HEK293 (cell line): ENCODE results near the gene GNPTAB.

Source experiments
- CTCF ChIA-PET: fragments of 350-600 bp; formaldehyde crosslinking; extraction: SDS; loops from one replicate; lab custom pipeline; 2021; ENCODE audit warnings: antibody characterized with exemption; lab: Yijun Ruan, JAX
- POLR2A ChIA-PET: fragments of 300-600 bp; formaldehyde crosslinking; extraction: SDS; loops from one replicate; lab custom pipeline; 2020; ENCODE audit warnings: antibody characterized with exemption, inconsistent platforms; lab: Yijun Ruan, JAX
- H3K27ac ChIP-seq: fragments of 200-500 bp; sonication (Bioruptor generic); 2 replicates; pipeline ENCODE4 v1.5.1; 2014; ENCODE audit warnings: low read depth, low read length, control low read depth, inconsistent platforms; ENCODE audit errors: extremely low read depth
- H3K36me3 ChIP-seq, 2 experiments: fragments of 200-500 bp in 1 of 2; sonication (Bioruptor generic) in 1 of 2; 1 replicate in 1 of 2; 2 replicates in 1 of 2; pipeline ENCODE4 v1.5.1; 2014 to 2017; ENCODE audit warnings: inconsistent platforms in 2 of 2, low read length in 2 of 2; ENCODE audit not compliant: control insufficient read depth in 2 of 2, insufficient read depth in 1 of 2
- H3K4me1 ChIP-seq: fragments of 200-500 bp; sonication (Bioruptor generic); 2 replicates; pipeline ENCODE4 v1.5.1; 2014; ENCODE audit warnings: mild to moderate bottlenecking, low read length, inconsistent platforms; ENCODE audit not compliant: control insufficient read depth, insufficient read depth
- H3K4me3 ChIP-seq: 2 replicates; pipeline ENCODE4 v1.5.1; 2011; ENCODE audit warnings: low read depth, mild to moderate bottlenecking, control low read depth, low read length, moderate library complexity
- H3K9me3 ChIP-seq: fragments of 200-500 bp; sonication (Bioruptor generic); 2 replicates; pipeline ENCODE4 v1.5.1; 2014; ENCODE audit warnings: low read depth, low read length, inconsistent platforms; ENCODE audit not compliant: control insufficient read depth, insufficient read depth
- FEZF1 ChIP-seq: fragments of 450-650 bp; formaldehyde crosslinking; IDR thresholded peaks from 2 replicates; pipeline ENCODE4 v1.5.1; 2016; ENCODE audit warnings: missing biosample characterization, missing genetic modification characterization
- HOXA7 ChIP-seq: sonication (generic); formaldehyde crosslinking; IDR thresholded peaks from 2 replicates; pipeline ENCODE4 v1.8.1; 2022; ENCODE audit warnings: missing genetic modification reagents, borderline replicate concordance
- MYNN ChIP-seq: fragments of 450-650 bp; formaldehyde crosslinking; IDR thresholded peaks from 2 replicates; pipeline ENCODE4 v1.5.1; 2016; ENCODE audit warnings: missing biosample characterization, missing genetic modification characterization, borderline replicate concordance
- SCRT1 ChIP-seq: fragments of 450-650 bp; formaldehyde crosslinking; IDR thresholded peaks from 2 replicates; pipeline ENCODE4 v1.5.1; 2016; ENCODE audit warnings: missing biosample characterization, missing genetic modification characterization, borderline replicate concordance
- YY1 ChIP-seq: fragments of 450-650 bp; formaldehyde crosslinking; IDR thresholded peaks from 2 replicates; pipeline ENCODE4 v1.5.1; 2018; ENCODE audit warnings: missing biosample characterization, missing genetic modification characterization
- ZBTB26 ChIP-seq: fragments of 450-650 bp; formaldehyde crosslinking; optimal IDR thresholded peaks from 2 replicates; pipeline ENCODE3; 2016; ENCODE audit warnings: missing biosample characterization, mild to moderate bottlenecking, missing genetic modification characterization
- ZNF175 ChIP-seq: fragments of 450-650 bp; formaldehyde crosslinking; IDR thresholded peaks from 2 replicates; pipeline ENCODE4 v1.5.1; 2016; ENCODE audit warnings: missing biosample characterization, missing genetic modification characterization
- ZNF280D ChIP-seq: fragments of 450-650 bp; formaldehyde crosslinking; IDR thresholded peaks from 2 replicates; pipeline ENCODE4 v1.5.1; 2016; ENCODE audit warnings: missing biosample characterization, missing genetic modification characterization
- ZNF398 ChIP-seq: fragments of 450-650 bp; formaldehyde crosslinking; IDR thresholded peaks from 2 replicates; pipeline ENCODE4 v1.5.1; 2017; ENCODE audit warnings: missing biosample characterization, missing genetic modification characterization
- ZNF423 ChIP-seq: fragments of 450-650 bp; formaldehyde crosslinking; IDR thresholded peaks from 2 replicates; pipeline ENCODE4 v1.5.1; 2016; ENCODE audit warnings: missing biosample characterization, missing genetic modification characterization
- ZNF518A ChIP-seq: fragments of 450-650 bp; formaldehyde crosslinking; conservative IDR thresholded peaks from 2 replicates; pipeline ENCODE4 v1.5.1; 2016; ENCODE audit warnings: low read depth, missing biosample characterization, missing genetic modification characterization
- ZNF529 ChIP-seq: fragments of 450-650 bp; formaldehyde crosslinking; IDR thresholded peaks from 2 replicates; pipeline ENCODE4 v1.5.1; 2017; ENCODE audit warnings: missing genetic modification characterization, missing biosample characterization; ENCODE audit not compliant: insufficient replicate concordance
- ZNF585B ChIP-seq: fragments of 450-650 bp; formaldehyde crosslinking; IDR thresholded peaks from 2 replicates; pipeline ENCODE4 v1.5.1; 2016; ENCODE audit warnings: missing biosample characterization, missing genetic modification characterization
- ZXDB ChIP-seq: fragments of 450-650 bp; formaldehyde crosslinking; IDR thresholded peaks from 2 replicates; pipeline ENCODE4 v1.5.1; 2016; ENCODE audit warnings: missing biosample characterization, missing genetic modification characterization

Gene GNPTAB

GRCh38 chr12:101719566-101719965, 111.2 kb downstream of the GNPTAB start:
- ChIA-PET POLR2A (no interaction called here), CTCF (interaction anchor here (0.6 kb wide), 1 partner anchor 120 kb away, joined by 3 read pairs; no protein-coding TSS in a partner anchor)
- H3K27ac ChIP-seq, result no peak overlapping the region
- H3K4me3 ChIP-seq, result no peak overlapping the region
- H3K9me3 ChIP-seq, result no peaks in the 10 kb centered on the region
- 0 out of 2 replicates have a peak, but pooled peaks cover 2% of the 10 kb centered on the region for H3K4me1 ChIP-seq
- TF ChIP-seq ZBTB26 (tag by site-specific recombination) (no peak), MYNN (tag by site-specific recombination) (no peak), ZNF398 (tag by site-specific recombination) (no peak), ZNF529 (tag by site-specific recombination) (no peak), ZXDB (tag by site-specific recombination) (no peak), ZNF175 (tag by site-specific recombination) (no peak), HOXA7 (CRISPR knock-in tag) (no peak), FEZF1 (tag by site-specific recombination) (no peak), ZNF585B (tag by site-specific recombination) (no peak), ZNF518A (tag by site-specific recombination) (no peak), ZNF423 (tag by site-specific recombination) (no peak), ZNF280D (tag by site-specific recombination) (no peak), SCRT1 (no peak), YY1 (tag by site-specific recombination) (no peak)
- peaks cover 24 to 31% of the 10 kb centered on the region in 2 experiments for H3K36me3 ChIP-seq
